CD4-positive, alpha-beta T cell (primary cell): ENCODE data around the gene SEH1L. TPM values are rescaled to one million over a fixed set of nuclear protein-coding genes. Genes with fewer than 3 reads are reported as not detected.

Source experiments
- ATAC-seq: fragments of 200-7000 bp; cut with Tn5 transposase; one replicate; pipeline ENCODE4 v1.10.0; 2022; ENCODE audit warnings: mild to moderate bottlenecking; ENCODE audit not compliant: poor library complexity
- CTCF ChIA-PET: fragments of 350-600 bp; sonication (Branson Sonifier 250); formaldehyde crosslinking; loops from one replicate; lab custom pipeline; 2021; ENCODE audit warnings: antibody characterized with exemption, inconsistent platforms; lab: Charles Lee
- POLR2A ChIA-PET: fragments of 350-600 bp; sonication (Branson Sonifier 250); formaldehyde crosslinking; loops from one replicate; lab custom pipeline; 2021; ENCODE audit warnings: antibody characterized with exemption, inconsistent platforms; lab: Charles Lee
- DNase-seq, 14 experiments: peaks; one replicate each; pipeline ENCODE4 v3.0.0-alpha.2; 2013 to 2020; ENCODE audit warnings: mixed read lengths in 2 of 14
- H3K27ac ChIP-seq, 2 donors: one replicate each; pipeline versions ENCODE4 v1.5.1 to v1.7.0; 2013; ENCODE audit warnings: low read length in 2 of 2, low read depth in 1 of 2, mild to moderate bottlenecking in 1 of 2
- H3K27me3 ChIP-seq, 2 experiments: 1 replicate in 1 of 2; 2 replicates in 1 of 2; pipeline versions ENCODE4 v1.6.1 to v1.7.0; 2013; ENCODE audit warnings: low read length in 2 of 2, control low read depth in 1 of 2, mild to moderate bottlenecking in 1 of 2, moderate library complexity in 1 of 2; ENCODE audit not compliant: insufficient read depth in 2 of 2, control insufficient read depth in 1 of 2
- H3K36me3 ChIP-seq: one replicate; pipeline ENCODE4 v1.6.1; 2013; ENCODE audit warnings: low read length, control low read depth; ENCODE audit not compliant: insufficient read depth
- H3K4me1 ChIP-seq: one replicate; pipeline ENCODE4 v1.6.1; 2013; ENCODE audit warnings: low read length, control low read depth; ENCODE audit not compliant: insufficient read depth
- H3K4me3 ChIP-seq: one replicate; pipeline ENCODE4 v1.5.1; 2013; ENCODE audit warnings: mild to moderate bottlenecking, low read length, moderate library complexity
- H3K9me3 ChIP-seq, 2 experiments: 1 replicate in 1 of 2; 2 replicates in 1 of 2; pipeline versions ENCODE4 v1.6.1 to v1.7.0; 2013; ENCODE audit warnings: low read length in 2 of 2, mild to moderate bottlenecking in 2 of 2, control low read depth in 1 of 2, moderate library complexity in 1 of 2; ENCODE audit not compliant: control insufficient read depth in 1 of 2, insufficient read depth in 1 of 2
- H3K27ac Mint-ChIP-seq: one replicate; pipeline ENCODE4 v1.8.0; 2020; ENCODE audit warnings: mixed read lengths
- H3K27me3 Mint-ChIP-seq: one replicate; pipeline ENCODE4 v1.8.0; 2021; ENCODE audit warnings: mixed read lengths
- H3K36me3 Mint-ChIP-seq: one replicate; pipeline ENCODE4 v1.8.0; 2021; ENCODE audit warnings: low read depth, mixed read lengths
- H3K4me1 Mint-ChIP-seq: one replicate; pipeline ENCODE4 v1.8.0; 2021; ENCODE audit warnings: low read depth, mixed read lengths
- H3K4me3 Mint-ChIP-seq: one replicate; pipeline ENCODE4 v1.8.0; 2020; ENCODE audit warnings: mild to moderate bottlenecking, mixed read lengths
- H3K9me3 Mint-ChIP-seq: one replicate; pipeline ENCODE4 v1.8.0; 2020; ENCODE audit warnings: mixed read lengths
- CTCF ChIP-seq: fragments of 200-600 bp; IDR thresholded peaks from one replicate; pipeline ENCODE4 v1.8.0; 2022; ENCODE audit warnings: antibody characterized with exemption, mild to moderate bottlenecking
- intact Hi-C, 2 experiments: fragments of 100-400 bp; cut with DNase I in 1 of 2; cut with micrococcal nuclease in 1 of 2; formaldehyde crosslinking; loops; one replicate each; pipeline versions ENCODE4 v1.15.1 to v1.9.0; 2023 to 2025; cut with DNase I, micrococcal nuclease
- total RNA-seq, 174 experiments: library from RNA in 2 of 174; stranded (reverse) in 2 of 174; gene quantifications; one replicate each; pipeline ENCODE4 v1.2.3 and lab custom pipeline; 2021 to 2026

SEH1L gene
- total RNA-seq, 2 experiments from 2014 or later, result 23.9 to 26.7 TPM

DNA sequence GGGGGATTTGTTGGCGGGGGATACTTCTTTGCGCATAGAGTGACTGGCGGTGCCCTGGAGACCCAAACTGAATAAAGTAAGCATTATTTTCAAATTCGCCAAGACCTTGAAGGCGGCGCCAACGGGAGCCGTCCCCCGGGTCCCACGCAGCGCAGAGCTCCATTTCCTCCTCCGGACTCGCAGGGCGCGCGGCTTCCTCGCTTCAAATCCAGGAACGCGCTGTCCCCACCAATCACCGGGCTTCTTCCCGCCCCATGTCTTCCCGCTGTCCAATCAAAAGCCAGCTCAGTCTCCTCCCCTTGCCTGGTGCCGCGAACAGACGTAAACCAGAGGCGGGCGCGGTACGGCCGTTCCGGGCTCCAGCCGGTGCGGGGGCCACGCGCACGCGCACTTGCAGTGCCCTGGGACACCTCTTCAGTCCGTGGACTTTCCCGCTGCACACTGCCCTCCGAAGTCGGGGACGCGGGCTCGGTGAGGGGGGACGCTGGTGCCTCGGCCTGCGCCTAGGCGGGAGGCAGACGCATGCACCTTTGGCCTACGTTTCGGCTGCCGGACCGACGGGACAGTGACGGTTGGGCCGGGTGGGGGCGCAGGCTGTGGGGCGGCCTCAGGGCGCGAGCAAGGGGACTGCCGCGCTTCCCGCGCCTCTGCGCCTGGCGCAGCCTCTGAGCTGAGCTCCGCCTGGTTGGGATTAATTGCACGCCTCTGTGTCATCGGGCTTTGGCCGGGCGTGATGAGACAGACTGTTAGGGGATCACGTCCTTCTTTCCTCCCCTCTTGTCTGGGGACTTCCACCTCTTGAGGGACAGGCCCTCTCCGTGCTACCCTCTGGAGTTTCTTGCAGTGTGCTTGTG lies 43.4 kb downstream of the SEH1L start, which contains the start of gene CEP192:
TSS of gene CEP192 (plus strand) at position 396 of the 854 bp plus-strand sequence. CDS start 8,063 bp downstream, outside the sequence.
- no peaks in the 10 kb centered on the region for H3K9me3 Mint-ChIP-seq
- ChIA-PET POLR2A (interaction anchor here (0.6 to 2.0 kb wide), 13 partner anchors 16 to 621 kb away, joined by 3 to 47 read pairs (median 4); partner anchors contain the start of genes AFG3L2, CEP76, PSMG2 and PTPN2), CTCF (interaction anchor here (0.8 to 1.2 kb wide), 3 partner anchors 13 to 264 kb away, joined by 3 to 5 read pairs (median 3); partner anchors contain the start of gene SEH1L)
- H3K4me1 Mint-ChIP-seq, result peaks cover 21% of the 10 kb centered on the region
- intact Hi-C loops, result loop anchor here (1.0 to 10.0 kb wide), 7 partner anchors 42 to 736 kb away; partner anchors contain the start of genes SEH1L (in 2 of the 2), AFG3L2 (in 1 of the 2), CEP76 (in 1 of the 2) and FAM210A (in 1 of the 2)
- no peak within 1 kb of the TSS for H3K4me3 Mint-ChIP-seq
- H3K27me3 Mint-ChIP-seq, result no peaks in the 10 kb centered on the region
- TF ChIP-seq CTCF, result no peak
- ATAC-seq (peak; percentile 97), DNase-seq (peak; percentile 94 to 99 (median 95))
- H3K36me3 Mint-ChIP-seq, result peaks cover 20% of the 10 kb centered on the region
- peak within 1 kb of the TSS; percentile 83 for H3K27ac Mint-ChIP-seq
- H3K4me3 ChIP-seq, result peak within 1 kb of the TSS; percentile 85
- H3K27ac ChIP-seq, result peak within 1 kb of the TSS; percentile 61 to 84
- H3K27me3 ChIP-seq, result no peaks in the 10 kb centered on the region
- no peaks in the 10 kb centered on the region for H3K9me3 ChIP-seq
- H3K36me3 ChIP-seq, result peaks cover 4% of the 10 kb centered on the region
- H3K4me1 ChIP-seq, result peaks cover 32% of the 10 kb centered on the region

DNA sequence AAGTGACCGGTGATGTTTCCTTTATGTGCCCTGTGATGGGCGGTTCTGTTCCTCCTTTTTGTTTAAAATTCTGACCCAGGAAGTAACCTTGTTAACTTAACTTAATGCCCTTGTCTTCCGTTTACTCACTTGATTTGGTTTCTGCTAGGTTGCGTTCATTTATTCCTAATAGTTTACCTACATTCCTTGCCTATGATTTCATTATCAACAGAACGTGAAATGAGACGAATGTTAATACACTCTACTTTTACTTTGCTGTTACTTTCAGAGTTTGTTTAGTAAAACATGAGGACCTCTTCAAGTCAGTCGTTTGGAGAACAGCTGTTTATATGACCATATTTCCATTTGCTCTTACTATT lies 44.0 kb downstream of the SEH1L start:
- H3K4me3 ChIP-seq, result peak overlapping the region; percentile 85
- Mint-ChIP-seq H3K9me3 (no peaks in the 10 kb centered on the region), H3K27me3 (no peaks in the 10 kb centered on the region), H3K4me1 (peaks cover 21% of the 10 kb centered on the region), H3K4me3 (no peak overlapping the region), H3K36me3 (peaks cover 18% of the 10 kb centered on the region), H3K27ac (peak overlapping the region; percentile 83)
- no peaks in the 10 kb centered on the region for H3K9me3 ChIP-seq
- no peak for TF ChIP-seq CTCF
- no peak for DNase-seq
- POLR2A ChIA-PET, result interaction anchor here (0.6 to 2.0 kb wide), 4 partner anchors 17 to 286 kb away, joined by 3 to 47 read pairs (median 11); partner anchors contain the start of genes PTPN2 and SEH1L
- no peaks in the 10 kb centered on the region for H3K27me3 ChIP-seq
- intact Hi-C loops, result loop anchor here (1.0 to 10.0 kb wide), 7 partner anchors 43 to 736 kb away; partner anchors contain the start of genes SEH1L (in 2 of the 2), AFG3L2 (in 1 of the 2), CEP76 (in 1 of the 2) and FAM210A (in 1 of the 2)
- H3K36me3 ChIP-seq, result peaks cover 4% of the 10 kb centered on the region
- peaks cover 38% of the 10 kb centered on the region for H3K4me1 ChIP-seq
- CTCF ChIA-PET, result interaction anchor here (0.8 kb wide), 1 partner anchor 44 kb away, joined by 5 read pairs; the partner anchor contains the start of gene SEH1L
- H3K27ac ChIP-seq, result peak overlapping the region; percentile 61 to 84
- ATAC-seq, result no peak

DNA sequence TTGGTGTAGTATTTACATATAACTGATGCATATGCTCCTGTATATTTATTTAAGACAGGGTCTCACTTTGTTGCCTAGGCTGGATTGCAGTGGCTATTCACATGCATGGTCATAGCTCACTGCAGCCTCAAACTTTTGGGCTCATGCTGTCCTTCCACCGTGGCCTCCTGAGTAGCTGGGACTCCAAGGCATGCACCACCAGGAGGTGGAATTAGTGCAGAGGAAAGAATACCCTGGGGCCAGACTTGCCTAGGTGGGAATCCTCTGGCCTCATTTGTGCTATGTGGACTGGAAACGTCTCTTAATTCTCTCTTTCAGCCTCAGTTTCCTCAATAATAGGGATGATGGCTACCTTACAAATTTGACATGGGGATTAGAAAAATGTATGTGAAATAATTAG lies 45.6 kb downstream of the SEH1L start:
- Histone ChIP-seq H3K27me3 (no peaks in the 10 kb centered on the region), H3K9me3 (no peaks in the 10 kb centered on the region), H3K27ac (no peak overlapping the region), H3K4me3 (no peak overlapping the region), H3K4me1 (peaks cover 44% of the 10 kb centered on the region), H3K36me3 (peaks cover 4% of the 10 kb centered on the region)
- ChIA-PET CTCF (no interaction called here), POLR2A (no interaction called here)
- intact Hi-C loops, result loop anchor here (5.0 to 10.0 kb wide), 5 partner anchors 106 to 734 kb away; partner anchors contain the start of genes AFG3L2 (in 1 of the 2), CEP76 (in 1 of the 2), FAM210A (in 1 of the 2) and PSMG2 (in 1 of the 2)
- Mint-ChIP-seq H3K27me3 (no peaks in the 10 kb centered on the region), H3K4me1 (peaks cover 27% of the 10 kb centered on the region), H3K4me3 (no peak overlapping the region), H3K27ac (no peak overlapping the region), H3K9me3 (no peaks in the 10 kb centered on the region), H3K36me3 (peaks cover 16% of the 10 kb centered on the region)
- no peak for TF ChIP-seq CTCF
- DNase-seq (no peak), ATAC-seq (no peak)
